HepG2 (cell line): ENCODE results near the gene MCM3AP. TPM values are rescaled to one million over a fixed set of nuclear protein-coding genes. Genes with fewer than 3 reads are reported as not detected.

Experiments used
- CREB1 ChIP-seq, 2 experiments: fragments of 450-650 bp in 1 of 2; IDR thresholded peaks; 2 replicates each; pipeline ENCODE4 v1.6.1; 2016 to 2017; ENCODE audit warnings: control low read depth in 1 of 2, mild to moderate bottlenecking in 1 of 2, missing compliant biosample characterization in 1 of 2, missing genetic modification characterization in 1 of 2
- KDM3A ChIP-seq: IDR thresholded peaks from 2 replicates; pipeline ENCODE4 v1.6.1; 2018; ENCODE audit warnings: low read depth, missing compliant biosample characterization
- MBNL3 ChIP-seq: fragments of 250-450 bp; sonication (Bioruptor Pico); conservative IDR thresholded peaks from 2 replicates; pipeline ENCODE4 v1.8.0; 2022; ENCODE audit warnings: mild to moderate bottlenecking, inconsistent platforms
- NFIC ChIP-seq: IDR thresholded peaks from 2 replicates; pipeline ENCODE4 v1.6.1; 2012; ENCODE audit warnings: mild to moderate bottlenecking, low read length, inconsistent platforms
- POLR2G ChIP-seq: fragments of 200-400 bp; formaldehyde crosslinking; IDR thresholded peaks from 2 replicates; pipeline ENCODE4 v1.6.1; 2018; ENCODE audit warnings: mild to moderate bottlenecking, low read depth, low read length, moderate library complexity
- SMAD3 ChIP-seq: sonication (generic); formaldehyde crosslinking; IDR thresholded peaks from 2 replicates; pipeline ENCODE4 v1.4.0; 2020; ENCODE audit warnings: missing genetic modification reagents
- ZBTB7B ChIP-seq: sonication (generic); formaldehyde crosslinking; IDR thresholded peaks from 2 replicates; pipeline ENCODE4 v1.4.0; 2020; ENCODE audit warnings: missing genetic modification reagents
- ZFY ChIP-seq: sonication (generic); formaldehyde crosslinking; IDR thresholded peaks from 2 replicates; pipeline ENCODE4 v1.4.0; 2020; ENCODE audit warnings: missing genetic modification reagents
- ZMYM4 ChIP-seq: sonication (generic); formaldehyde crosslinking; IDR thresholded peaks from 2 replicates; pipeline ENCODE4 v1.8.1; 2023; ENCODE audit warnings: mild to moderate bottlenecking, missing genetic modification reagents
- ZNF136 ChIP-seq: sonication (generic); formaldehyde crosslinking; IDR thresholded peaks from 2 replicates; pipeline ENCODE4 v1.8.1; 2022; ENCODE audit warnings: low read depth, mild to moderate bottlenecking, moderate library complexity, missing genetic modification reagents
- ZNF253 ChIP-seq: sonication (generic); formaldehyde crosslinking; IDR thresholded peaks from 2 replicates; pipeline ENCODE4 v1.8.0; 2022; ENCODE audit warnings: mild to moderate bottlenecking, missing genetic modification reagents, borderline replicate concordance
- polyA plus RNA-seq, 8 experiments: library from polyadenylated mRNA; depleted of rRNA in 3 of 8; stranded (reverse) in 7 of 8; unstranded in 1 of 8; fragments of >200 nt; fragmentation: Illumina TruSeq in 4 of 8; extraction: Trizol in 4 of 8; gene quantifications; 2 replicates each; pipeline versions ENCODE4 v1.2.1 to v1.2.3, GENCODE V29; 2011 to 2016; ENCODE audit warnings: low read depth in 4 of 8, missing spikeins in 1 of 8, mixed read lengths in 1 of 8; ENCODE audit not compliant: insufficient read depth in 1 of 8
- total RNA-seq, 5 experiments: library from RNA; depleted of rRNA; stranded (reverse); fragments of >200 nt; fragmentation: Illumina TruSeq; extraction: Trizol; gene quantifications; 2 replicates each; pipeline ENCODE4 v1.2.3, GENCODE V29; 2016; ENCODE audit warnings: low read depth in 1 of 5
- TF ChIP-seq, protein P1 (sequence below): IDR thresholded peaks from 2 replicates; pipeline ENCODE4 v1.6.1; 2016; ENCODE audit warnings: missing compliant biosample characterization, missing genetic modification reagents, borderline replicate concordance
- TF ChIP-seq, protein P2 (sequence below): sonication (generic); formaldehyde crosslinking; IDR thresholded peaks from 2 replicates; pipeline ENCODE4 v1.8.1; 2022; ENCODE audit warnings: mild to moderate bottlenecking, missing genetic modification reagents
- TF ChIP-seq, protein P3 (sequence below): sonication (generic); formaldehyde crosslinking; conservative IDR thresholded peaks from 2 replicates; pipeline ENCODE4 v1.4.0; 2020; ENCODE audit warnings: missing genetic modification reagents

Gene MCM3AP
- total and polyA plus RNA-seq, 2 of the 13 experiments (the other 11 are each of a cell fraction or from before 2014, with no cell fraction given): 27.0 to 54.7 TPM

DNA sequence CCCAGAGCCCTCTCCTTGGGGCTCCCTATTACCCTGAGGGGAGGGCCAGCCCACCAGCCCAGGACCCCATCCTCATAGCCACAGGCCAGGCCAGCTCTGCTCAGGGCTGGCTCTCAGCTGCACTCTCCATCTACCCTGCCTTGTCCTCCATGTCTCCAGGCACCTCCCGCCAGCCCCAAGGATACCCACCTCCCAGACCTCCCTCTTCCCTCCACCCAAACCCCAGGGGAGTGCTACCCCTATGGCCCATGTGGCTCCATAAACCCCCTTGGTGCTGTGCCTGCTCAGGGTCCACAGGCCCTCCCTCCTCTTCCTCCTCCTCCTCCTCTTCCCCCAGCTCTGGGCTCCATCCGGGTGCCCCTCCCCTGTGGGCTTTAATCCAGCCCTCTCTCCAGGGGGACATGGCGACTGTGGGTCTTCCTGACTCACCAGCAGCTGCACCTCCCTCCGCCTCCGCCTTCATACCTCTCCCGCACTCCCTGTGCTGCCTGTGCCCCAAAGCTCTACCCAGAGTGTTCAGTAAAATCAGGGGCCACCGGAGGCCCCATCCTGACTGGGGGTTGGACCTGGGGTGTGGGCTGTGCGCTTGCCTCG is 9.9 kb upstream of the MCM3AP start (continued):
- peak; percentile 55 for TF ChIP-seq POLR2G
- TF ChIP-seq CREB1 (IDR thresholded peaks at IDR 0.05): no peak
- TF ChIP-seq CREB1 (CRISPR knock-in tag; IDR thresholded peaks at IDR 0.05): no peak
- TF ChIP-seq MBNL3 (CRISPR knock-in tag): no peak
- no peak for TF ChIP-seq ZBTB7B
- no peak for TF ChIP-seq ZFY (CRISPR knock-in tag)
- no peak for TF ChIP-seq ZNF253 (CRISPR knock-in tag)
- no peak for TF ChIP-seq ZMYM4 (CRISPR knock-in tag)
- no peak for TF ChIP-seq ZNF136
- TF ChIP-seq, protein P1, sequence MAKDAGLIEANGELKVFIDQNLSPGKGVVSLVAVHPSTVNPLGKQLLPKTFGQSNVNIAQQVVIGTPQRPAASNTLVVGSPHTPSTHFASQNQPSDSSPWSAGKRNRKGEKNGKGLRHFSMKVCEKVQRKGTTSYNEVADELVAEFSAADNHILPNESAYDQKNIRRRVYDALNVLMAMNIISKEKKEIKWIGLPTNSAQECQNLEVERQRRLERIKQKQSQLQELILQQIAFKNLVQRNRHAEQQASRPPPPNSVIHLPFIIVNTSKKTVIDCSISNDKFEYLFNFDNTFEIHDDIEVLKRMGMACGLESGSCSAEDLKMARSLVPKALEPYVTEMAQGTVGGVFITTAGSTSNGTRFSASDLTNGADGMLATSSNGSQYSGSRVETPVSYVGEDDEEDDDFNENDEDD (CRISPR knock-in tag): no peak
- TF ChIP-seq, protein P2, sequence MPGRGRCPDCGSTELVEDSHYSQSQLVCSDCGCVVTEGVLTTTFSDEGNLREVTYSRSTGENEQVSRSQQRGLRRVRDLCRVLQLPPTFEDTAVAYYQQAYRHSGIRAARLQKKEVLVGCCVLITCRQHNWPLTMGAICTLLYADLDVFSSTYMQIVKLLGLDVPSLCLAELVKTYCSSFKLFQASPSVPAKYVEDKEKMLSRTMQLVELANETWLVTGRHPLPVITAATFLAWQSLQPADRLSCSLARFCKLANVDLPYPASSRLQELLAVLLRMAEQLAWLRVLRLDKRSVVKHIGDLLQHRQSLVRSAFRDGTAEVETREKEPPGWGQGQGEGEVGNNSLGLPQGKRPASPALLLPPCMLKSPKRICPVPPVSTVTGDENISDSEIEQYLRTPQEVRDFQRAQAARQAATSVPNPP (CRISPR knock-in tag): no peak
- TF ChIP-seq KDM3A (CRISPR knock-in tag): no peak
- TF ChIP-seq NFIC: no peak
- no peak for TF ChIP-seq SMAD3 (CRISPR knock-in tag)
- TF ChIP-seq, protein P3, sequence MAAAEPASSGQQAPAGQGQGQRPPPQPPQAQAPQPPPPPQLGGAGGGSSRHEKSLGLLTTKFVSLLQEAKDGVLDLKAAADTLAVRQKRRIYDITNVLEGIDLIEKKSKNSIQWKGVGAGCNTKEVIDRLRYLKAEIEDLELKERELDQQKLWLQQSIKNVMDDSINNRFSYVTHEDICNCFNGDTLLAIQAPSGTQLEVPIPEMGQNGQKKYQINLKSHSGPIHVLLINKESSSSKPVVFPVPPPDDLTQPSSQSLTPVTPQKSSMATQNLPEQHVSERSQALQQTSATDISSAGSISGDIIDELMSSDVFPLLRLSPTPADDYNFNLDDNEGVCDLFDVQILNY (CRISPR knock-in tag): no peak
